GM21619 (cell line): Measurements from ENCODE around the gene TSPAN3.

Experiments used
- ATAC-seq: cut with Tn5 transposase; IDR thresholded peaks from one replicate; pipeline ENCODE4 v1.9.1; 2021; ENCODE audit not compliant: unreplicated experiment

The TSPAN3 gene

DNA sequence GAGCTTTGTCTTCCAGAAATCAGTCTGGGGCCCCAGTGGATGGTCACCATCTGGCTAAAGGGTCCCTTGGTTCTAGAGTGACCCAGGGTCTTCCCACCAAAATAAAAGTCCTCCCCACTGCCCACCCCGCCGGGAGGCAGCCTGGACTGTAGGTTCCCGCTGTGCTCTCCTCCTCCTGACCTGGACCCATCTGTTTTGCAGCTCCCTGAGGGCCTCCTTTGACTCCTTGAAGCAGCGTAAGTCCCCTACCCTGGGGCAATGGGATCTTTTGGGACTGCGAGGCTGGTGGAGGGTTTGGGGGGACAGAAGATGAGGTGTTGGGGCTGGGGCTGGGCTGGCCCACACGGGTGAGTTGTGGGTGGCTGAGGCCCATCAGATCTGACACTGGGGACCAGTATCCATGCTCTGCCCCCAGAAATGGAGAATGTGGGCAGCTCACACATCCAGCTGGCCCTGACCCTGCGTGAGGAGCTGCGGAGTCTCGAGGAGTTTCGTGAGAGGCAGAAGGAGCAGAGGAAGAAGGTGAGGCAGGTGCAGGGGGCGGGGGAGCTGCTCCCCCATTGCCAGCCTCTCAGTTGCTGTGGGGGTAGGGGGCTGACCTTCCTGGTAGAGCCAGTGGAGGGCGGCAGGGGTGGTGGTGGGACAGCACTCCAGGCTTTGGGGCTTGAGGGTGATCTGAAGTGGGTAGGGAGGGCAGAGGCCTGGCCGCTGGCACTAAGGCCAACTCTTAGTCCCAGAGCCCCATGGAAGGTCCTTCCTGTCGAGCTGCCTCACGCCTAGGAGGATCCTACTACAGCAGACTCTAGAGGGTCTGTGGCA lies 45.6 kb downstream of the TSPAN3 start:
- ATAC-seq: no peak

- ATAC-seq: no peak
Observed at GRCh38 chr15:77024273-77025082, 46.4 kb downstream of the TSPAN3 start.

DNA sequence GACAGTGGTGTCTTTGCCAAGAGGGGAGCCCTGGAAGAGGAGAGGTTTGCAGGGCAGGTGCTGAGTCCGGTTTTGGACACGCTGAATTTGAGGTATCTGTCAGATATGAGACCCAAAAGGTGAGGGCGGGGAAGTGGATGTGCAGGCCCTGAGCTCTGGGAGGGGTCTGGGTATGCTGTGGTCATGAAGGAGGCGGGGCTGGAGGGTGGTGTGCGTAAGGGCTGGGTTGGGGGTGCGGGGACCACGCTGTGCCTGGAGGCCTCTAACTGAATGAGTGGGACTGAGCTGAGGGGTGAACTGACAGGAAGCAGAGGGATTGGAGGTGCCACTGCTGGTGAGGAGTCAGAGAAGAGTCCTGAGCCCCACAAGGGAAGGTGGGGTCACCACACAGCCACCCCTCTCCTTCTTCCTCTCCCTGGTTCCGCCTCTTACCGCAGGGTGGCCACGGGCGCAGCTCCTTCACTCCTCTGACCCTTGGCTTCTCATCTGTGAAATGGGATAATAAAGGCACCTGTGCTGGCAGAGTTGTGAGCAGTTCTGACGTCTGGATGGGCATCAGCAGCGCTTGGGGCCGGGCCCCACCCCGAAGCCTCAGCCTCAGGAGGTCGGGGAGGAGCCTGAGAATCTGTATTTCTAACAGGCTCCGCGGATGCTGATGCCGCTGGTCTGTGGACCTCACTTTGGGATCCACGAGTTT lies 47.2 kb downstream of the TSPAN3 start:
- ATAC-seq: no peak

DNA sequence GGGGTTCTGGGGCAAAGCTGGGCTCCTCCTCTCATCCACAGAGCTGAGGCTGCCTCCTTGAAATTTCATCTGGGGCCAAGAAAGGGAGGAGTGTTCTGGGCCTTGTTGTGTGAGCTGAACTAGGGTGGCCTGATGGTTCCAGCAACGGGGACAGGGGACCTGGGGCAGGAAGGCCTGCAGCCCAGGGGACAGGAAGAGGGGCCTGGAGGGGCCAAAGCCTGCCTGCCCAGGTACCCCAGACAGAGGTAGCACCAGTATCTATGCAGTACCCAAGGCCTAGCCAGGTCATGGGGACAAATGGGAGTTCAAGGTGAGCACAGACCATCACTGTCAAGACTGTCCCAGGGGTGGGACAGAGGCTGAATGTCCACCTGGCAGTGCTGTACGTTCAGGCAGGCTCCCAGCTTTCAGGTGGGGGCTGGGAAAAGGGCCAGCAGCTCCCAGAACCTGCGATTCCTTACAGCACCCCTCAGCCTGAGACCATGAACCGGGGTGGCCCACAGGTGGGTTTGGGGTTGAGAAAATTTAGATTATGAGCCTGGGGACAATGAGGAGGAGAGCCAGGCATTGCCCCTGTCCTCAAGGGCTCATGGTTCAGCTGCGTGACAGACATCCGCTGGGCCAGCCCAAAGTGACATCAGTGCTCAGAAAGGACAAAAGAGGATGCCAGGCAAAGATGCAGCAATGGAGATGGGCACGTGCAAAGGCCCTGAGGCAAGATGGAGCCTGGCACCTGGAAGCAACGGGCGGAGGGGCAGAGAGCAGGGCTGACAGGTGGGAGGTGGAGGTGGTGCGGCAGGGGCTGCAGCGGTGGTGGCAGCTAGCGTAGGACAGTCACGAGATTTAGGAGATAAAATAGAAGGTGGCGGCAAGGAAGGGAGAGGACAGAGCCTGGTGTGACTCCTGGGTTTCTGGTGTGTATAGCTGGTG lies 48.0 kb downstream of the TSPAN3 start:
- ATAC-seq: no peak

DNA sequence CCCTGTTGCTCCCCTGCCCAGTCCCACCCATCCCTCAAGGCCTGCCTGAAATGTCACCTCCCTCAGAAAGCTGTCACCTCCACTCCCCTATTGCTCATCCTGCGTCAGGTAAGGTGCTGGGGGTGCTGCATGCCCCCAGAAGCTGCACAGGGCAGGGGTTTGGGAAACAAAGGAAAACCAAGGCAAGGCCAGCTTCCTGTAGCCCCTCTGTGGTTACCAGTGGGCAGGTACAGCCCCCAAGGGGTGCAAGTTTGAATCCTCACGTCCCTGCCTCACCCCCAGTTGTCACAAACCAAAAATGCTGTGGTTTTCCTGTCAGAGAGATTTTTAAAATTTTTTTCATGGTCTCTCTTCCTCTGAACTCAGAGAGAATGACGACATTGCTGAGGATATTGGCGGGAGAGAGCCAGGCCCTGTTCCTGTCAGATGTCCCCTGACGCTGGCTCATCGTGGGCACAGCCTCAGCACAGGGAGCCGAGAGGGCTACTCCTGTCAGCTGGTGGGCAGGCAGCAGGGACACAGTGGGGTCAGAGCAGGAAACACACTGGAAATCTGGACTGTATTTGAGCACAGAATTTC lies 49.0 kb downstream of the TSPAN3 start:
- no peak for ATAC-seq

DNA sequence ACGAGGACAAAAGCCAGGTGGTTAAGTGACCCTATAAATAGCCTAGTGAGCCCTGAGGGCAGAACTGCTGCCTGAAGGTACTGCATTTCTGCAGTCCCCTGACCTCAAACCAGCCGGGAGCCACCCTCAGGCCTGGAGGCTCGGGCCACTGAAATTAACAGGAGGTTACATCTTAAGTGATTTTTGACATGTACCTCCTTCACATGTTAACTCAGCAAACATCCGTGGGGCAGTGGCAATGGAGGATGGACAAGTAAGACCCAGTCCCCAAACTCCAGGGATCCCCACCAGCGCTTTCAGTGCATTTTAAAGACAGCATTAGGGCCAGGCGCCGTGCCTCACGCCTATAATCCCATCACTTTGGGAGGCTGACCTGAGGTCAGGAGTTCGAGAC lies 49.8 kb downstream of the TSPAN3 start:
- ATAC-seq: no peak

- no peak for ATAC-seq
Observed at GRCh38 chr15:77020348-77021087, 50.4 kb downstream of the TSPAN3 start.

DNA sequence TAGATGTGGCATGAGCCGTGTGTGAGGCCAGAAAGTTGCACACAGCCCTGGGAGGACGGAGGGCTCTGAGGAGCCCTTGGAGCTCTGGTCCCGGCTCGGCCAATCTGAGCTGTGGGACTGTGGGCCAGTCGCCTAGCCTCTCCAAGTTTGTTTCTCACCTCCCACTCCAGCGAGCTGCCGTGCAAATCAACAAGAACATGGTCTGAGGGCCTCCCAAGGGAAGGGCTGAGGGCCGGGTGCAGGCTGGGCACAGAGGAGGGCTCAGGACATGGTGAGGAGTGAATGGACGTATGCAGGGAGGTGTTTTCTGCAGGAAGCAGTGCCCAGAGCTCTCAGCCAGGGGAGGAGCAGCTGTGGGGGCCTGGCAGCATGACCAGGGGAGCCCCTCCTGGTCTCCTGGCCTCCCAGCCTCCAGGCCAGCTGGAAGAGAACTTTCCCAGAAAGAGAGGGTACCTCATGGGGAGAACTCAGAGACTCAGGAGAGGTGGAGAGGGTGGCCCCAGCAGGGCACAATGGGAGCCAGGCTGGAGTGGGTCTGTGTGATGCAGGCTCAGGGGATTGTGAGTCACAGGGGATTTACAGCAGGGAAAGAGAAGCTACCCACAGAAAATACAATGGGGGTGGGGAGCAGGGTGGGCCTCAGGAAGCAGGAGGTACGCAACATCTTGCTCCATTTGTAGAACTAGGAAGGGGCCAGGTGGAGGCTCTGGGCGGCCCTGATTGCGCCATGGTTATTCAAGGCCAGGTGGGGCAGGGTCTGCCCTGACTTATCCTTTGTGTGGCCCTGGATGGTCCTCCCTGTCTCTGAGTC lies 51.2 kb downstream of the TSPAN3 start:
- ATAC-seq: no peak

DNA sequence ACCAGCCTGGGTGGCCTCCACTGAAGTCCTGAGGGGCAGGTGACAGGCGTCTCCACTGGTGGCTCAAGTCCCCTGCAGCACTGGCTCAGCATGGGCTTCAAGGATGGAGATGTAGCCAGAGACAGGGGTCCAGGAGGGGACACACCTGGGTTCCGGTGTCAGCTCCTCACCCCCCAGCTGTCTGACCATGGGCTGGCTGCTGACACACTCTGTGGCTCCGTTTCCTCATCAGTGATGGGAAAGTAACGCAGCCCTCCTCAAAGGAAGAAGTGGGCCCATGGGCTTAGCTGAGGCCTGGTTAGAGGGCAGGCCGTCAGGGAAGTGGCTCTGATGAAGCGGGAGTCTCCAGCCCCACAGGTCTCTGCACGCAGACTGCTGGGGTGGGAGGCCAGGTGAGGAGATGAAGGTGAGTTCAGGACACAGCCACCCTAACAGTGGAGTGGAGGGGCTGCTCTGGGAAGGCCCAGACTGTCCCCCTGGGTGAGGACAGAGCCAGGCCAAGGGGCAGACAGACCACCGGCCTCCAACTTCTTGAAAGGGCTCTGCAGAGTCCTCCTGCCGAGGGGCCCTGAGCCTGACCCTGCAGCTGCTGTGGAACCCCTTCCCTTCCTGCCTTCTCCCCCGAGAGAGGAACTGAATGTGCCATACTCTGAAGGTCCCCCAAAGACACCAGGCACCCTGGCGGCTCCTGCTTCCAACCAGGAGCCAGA lies 52.0 kb downstream of the TSPAN3 start:
- ATAC-seq: no peak

- no peak for ATAC-seq
Observed at GRCh38 chr15:77017761-77018720, 52.9 kb downstream of the TSPAN3 start.

GRCh38 chr15:77017091-77017660 lies 53.7 kb downstream of the TSPAN3 start:
- no peak for ATAC-seq

GRCh38 chr15:77016321-77016695 lies 54.6 kb downstream of the TSPAN3 start:
- ATAC-seq: no peak

- ATAC-seq: no peak
Observed at GRCh38 chr15:77015646-77016320, 55.1 kb downstream of the TSPAN3 start.

GRCh38 chr15:77014132-77015081 lies 56.5 kb downstream of the TSPAN3 start:
- ATAC-seq: peak; percentile 40

GRCh38 chr15:77013776-77014131 lies 57.2 kb downstream of the TSPAN3 start:
- ATAC-seq: peak; percentile 48
